Endodermal cell (in vitro differentiated cells): ENCODE data around the gene ESR1. TPM values are rescaled to one million over a fixed set of nuclear protein-coding genes. Genes with fewer than 3 reads are reported as not detected.

ENCODE experiments used
- DNase-seq: peaks from one replicate; pipeline ENCODE4 v3.0.0-alpha.2; 2017
- H3K27ac ChIP-seq: 2 replicates; pipeline ENCODE4 v1.5.1; 2013; ENCODE audit warnings: mild to moderate bottlenecking, low read depth, low read length, moderate library complexity
- H3K27me3 ChIP-seq: 2 replicates; pipeline ENCODE4 v1.6.1; 2013; ENCODE audit warnings: mild to moderate bottlenecking, low read length, moderate library complexity; ENCODE audit not compliant: insufficient read depth, control insufficient read depth, poor library complexity, severe bottlenecking
- H3K36me3 ChIP-seq: 2 replicates; pipeline ENCODE4 v1.7.0; 2013; ENCODE audit warnings: mild to moderate bottlenecking, low read length, moderate library complexity; ENCODE audit not compliant: control insufficient read depth, insufficient read depth
- H3K4me1 ChIP-seq: one replicate; pipeline ENCODE4 v1.7.0; 2013; ENCODE audit warnings: low read length; ENCODE audit not compliant: control insufficient read depth, insufficient read depth
- H3K4me3 ChIP-seq: 2 replicates; pipeline ENCODE4 v1.5.1; 2013; ENCODE audit warnings: mild to moderate bottlenecking, low read length, moderate library complexity
- H3K9ac ChIP-seq: 2 replicates; pipeline ENCODE4 v1.6.1; 2013; ENCODE audit warnings: mild to moderate bottlenecking, low read length, moderate library complexity; ENCODE audit not compliant: poor library complexity, severe bottlenecking; ENCODE audit errors: extremely low read depth
- H3K9me3 ChIP-seq: 2 replicates; pipeline ENCODE4 v1.6.1; 2013; ENCODE audit warnings: mild to moderate bottlenecking, low read length, moderate library complexity; ENCODE audit not compliant: control insufficient read depth
- H3K27ac Mint-ChIP-seq: 2 replicates; pipeline ENCODE4 v1.8.0; 2020; ENCODE audit warnings: mixed read lengths
- H3K27me3 Mint-ChIP-seq: 2 replicates; pipeline ENCODE4 v1.8.0; 2021; ENCODE audit warnings: mild to moderate bottlenecking, mixed read lengths; ENCODE audit not compliant: insufficient read depth
- H3K36me3 Mint-ChIP-seq: 2 replicates; pipeline ENCODE4 v1.8.0; 2020; ENCODE audit warnings: low read depth, mixed read lengths
- H3K4me1 Mint-ChIP-seq: 2 replicates; pipeline ENCODE4 v1.8.0; 2020; ENCODE audit warnings: mixed read lengths
- H3K4me3 Mint-ChIP-seq: 2 replicates; pipeline ENCODE4 v1.8.0; 2020; ENCODE audit warnings: mild to moderate bottlenecking, moderate library complexity, mixed read lengths
- H3K9me3 Mint-ChIP-seq: 2 replicates; pipeline ENCODE4 v1.8.0; 2020; ENCODE audit warnings: mild to moderate bottlenecking, mixed read lengths
- CTCF ChIP-seq: fragments of 200-600 bp; sonication (generic); conservative IDR thresholded peaks from 2 replicates; pipeline ENCODE4 v1.5.0; 2021; ENCODE audit warnings: antibody characterized with exemption, mild to moderate bottlenecking
- WGBS, 2 experiments: methylation state at CpG; one replicate each; pipeline versions ENCODE4 v1.1.5 to v1.1.7; 2013; ENCODE audit warnings: missing lambda C conversion rate in 2 of 2, mixed read lengths in 1 of 2; ENCODE audit not compliant: insufficient coverage in 1 of 2, insufficient read length in 1 of 2; 5-methylcytosine and 5-hydroxymethylcytosine counted together
- total RNA-seq, 2 donors: library from RNA; stranded (reverse); fragmentation: NEBNext Ultra II Directional in 1 of 2; extraction: Animal tissue kit (Norgen Biotek cat#: 25700) in 1 of 2; gene quantifications; 2 replicates in 1 of 2; 3 replicates in 1 of 2; pipeline ENCODE4 v1.2.1, GENCODE V29; 2021

Gene ESR1
- total RNA-seq, 2 donors from 2014 or later, result not detected

- H3K27ac Mint-ChIP-seq, result no peak overlapping the region
- H3K4me1 ChIP-seq, result no peaks in the 10 kb centered on the region
- H3K36me3 ChIP-seq, result no peaks in the 10 kb centered on the region
Measured at GRCh38 chr6:151796842-151797530, 10.5 kb upstream of the ESR1 start.

GRCh38 chr6:151803743-151804142 is 3.7 kb upstream of the ESR1 start:
- Mint-ChIP-seq H3K27ac (no peak overlapping the region), H3K27me3 (peaks cover 46% of the 10 kb centered on the region), H3K36me3 (no peaks in the 10 kb centered on the region), H3K4me1 (peaks cover 11% of the 10 kb centered on the region), H3K9me3 (no peaks in the 10 kb centered on the region), H3K4me3 (no peak overlapping the region)
- no peak for DNase-seq
- WGBS, 2 experiments, result 84 to 87% methylated on average over 6 to 9 of the region's 9 CpGs
- Histone ChIP-seq H3K9me3 (no peaks in the 10 kb centered on the region), H3K4me3 (no peak overlapping the region), H3K27me3 (peaks cover 42% of the 10 kb centered on the region), H3K27ac (no peak overlapping the region), H3K36me3 (no peaks in the 10 kb centered on the region), H3K9ac (no peak overlapping the region), H3K4me1 (no peaks in the 10 kb centered on the region)
- no peak for TF ChIP-seq CTCF

More at GRCh38 chr6:151796842-151797530, 10.5 kb upstream of the ESR1 start:
- no peak overlapping the region for H3K4me3 ChIP-seq
- no peak for DNase-seq
- Mint-ChIP-seq H3K4me3 (no peak overlapping the region), H3K4me1 (no peaks in the 10 kb centered on the region), H3K27me3 (no peaks in the 10 kb centered on the region), H3K36me3 (no peaks in the 10 kb centered on the region), H3K9me3 (no peaks in the 10 kb centered on the region)
- WGBS, 2 experiments, result 89 to 92% methylated on average over 2 to 5 of the region's 5 CpGs
- no peak overlapping the region for H3K27ac ChIP-seq
- no peak overlapping the region for H3K9ac ChIP-seq
- no peaks in the 10 kb centered on the region for H3K27me3 ChIP-seq
- H3K9me3 ChIP-seq, result no peaks in the 10 kb centered on the region
- TF ChIP-seq CTCF, result no peak

GRCh38 chr6:151804585-151805285 is 2.7 kb upstream of the ESR1 start:
- no peaks in the 10 kb centered on the region for H3K9me3 ChIP-seq
- H3K36me3 Mint-ChIP-seq, result no peaks in the 10 kb centered on the region
- no peak overlapping the region for H3K4me3 Mint-ChIP-seq
- 90 to 92% methylated on average over 4 to 11 of the region's 11 CpGs for WGBS, 2 experiments
- H3K9ac ChIP-seq, result no peak overlapping the region
- no peak for DNase-seq
- H3K4me1 Mint-ChIP-seq, result peaks cover 16% of the 10 kb centered on the region
- H3K4me1 ChIP-seq, result no peaks in the 10 kb centered on the region
- H3K36me3 ChIP-seq, result no peaks in the 10 kb centered on the region
- peaks cover 56% of the 10 kb centered on the region for H3K27me3 Mint-ChIP-seq
- no peak overlapping the region for H3K4me3 ChIP-seq
- TF ChIP-seq CTCF, result no peak
- H3K27me3 ChIP-seq, result peaks cover 52% of the 10 kb centered on the region
- no peak overlapping the region for H3K27ac ChIP-seq
- no peak overlapping the region for H3K27ac Mint-ChIP-seq
- no peaks in the 10 kb centered on the region for H3K9me3 Mint-ChIP-seq
